Uterus (tissue), 4 donors: ENCODE data around the gene LANCL3. TPM values are rescaled to one million over a fixed set of nuclear protein-coding genes. Genes with fewer than 3 reads are reported as not detected.

ENCODE experiments used
- DNase-seq, 2 donors: peaks; one replicate each; pipeline ENCODE4 v3.0.0-alpha.2; 2019 to 2020
- H3K27ac ChIP-seq, 2 donors: fragments of 200-600 bp; sonication (generic); 1 replicate in 1 of 2; 2 replicates in 1 of 2; pipeline ENCODE4 v1.5.1; 2016 to 2018
- H3K27me3 ChIP-seq, 2 donors: fragments of 200-600 bp; sonication (generic); one replicate each; pipeline ENCODE4 v1.5.1; 2018 to 2019; ENCODE audit warnings: control low read depth in 1 of 2
- H3K36me3 ChIP-seq, 2 donors: fragments of 200-600 bp; sonication (generic); one replicate each; pipeline ENCODE4 v1.5.1; 2019; ENCODE audit warnings: control low read depth in 1 of 2
- H3K4me1 ChIP-seq, 2 donors: fragments of 200-600 bp; sonication (generic); one replicate each; pipeline ENCODE4 v1.5.1; 2018 to 2019; ENCODE audit warnings: control low read depth in 1 of 2
- H3K4me3 ChIP-seq, 2 donors: fragments of 200-600 bp; sonication (generic); 1 replicate in 1 of 2; 2 replicates in 1 of 2; pipeline ENCODE4 v1.5.1; 2018 to 2019; ENCODE audit warnings: mild to moderate bottlenecking in 1 of 2
- H3K9me3 ChIP-seq, 2 donors: fragments of 200-600 bp; sonication (generic); one replicate each; pipeline ENCODE4 v1.5.1; 2019; ENCODE audit warnings: control low read depth in 1 of 2
- POLR2A ChIP-seq, 2 donors: fragments of 450-650 bp; IDR thresholded peaks; one replicate each; pipeline ENCODE4 v1.6.1; 2016; ENCODE audit warnings: antibody characterized with exemption in 2 of 2, mild to moderate bottlenecking in 1 of 2, moderate library complexity in 1 of 2
- intact Hi-C: fragments of 100-400 bp; cut with DNase I; formaldehyde crosslinking; loops from one replicate; pipeline ENCODE4 v1.15.1; 2023; ENCODE audit warnings: low total_unique reads
- total RNA-seq, 4 donors: library from RNA; depleted of rRNA in 3 of 4; stranded (reverse); fragments of >200 nt in 3 of 4; gene quantifications; one replicate each; pipeline versions ENCODE4 v1.1.0 to v1.2.4, GENCODE V29; 2014 to 2023
- TF ChIP-seq, protein P1 (sequence below), 4 experiments: fragments of 200-600 bp in 2 of 4; fragments of 450-650 bp in 2 of 4; sonication (generic) in 2 of 4; IDR thresholded peaks; one replicate each; pipeline ENCODE4 v1.5.1; 2016 to 2019; ENCODE audit warnings: antibody characterized with exemption in 4 of 4, mild to moderate bottlenecking in 2 of 4, moderate library complexity in 1 of 4
- donor health status: DM: yes; HTN: yes; CAD: no.

The LANCL3 gene
- total RNA-seq, 4 donors from 2014 or later: 0.12 to 0.83 TPM; not detected in 2

DNA sequence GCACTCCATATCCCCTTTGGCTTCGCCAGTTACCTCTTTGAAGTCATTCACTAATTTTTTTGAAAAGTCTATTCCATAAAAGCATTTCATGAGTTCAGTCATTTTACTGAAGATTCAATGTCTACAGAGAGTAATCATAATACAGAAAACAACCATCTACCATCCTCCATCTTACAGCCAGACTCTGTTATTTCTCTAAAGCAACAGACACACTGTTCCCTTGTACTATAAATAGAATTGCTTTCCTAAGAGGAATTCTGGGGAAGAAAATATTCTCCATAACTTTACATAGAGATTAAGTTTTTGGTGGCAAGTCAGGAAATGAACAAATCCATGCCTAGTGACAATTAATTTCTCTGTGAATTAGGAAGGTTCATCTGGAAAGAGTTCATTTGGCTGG is 151.1 kb downstream of the LANCL3 start:
- Histone ChIP-seq H3K27me3 (no peaks in the 10 kb centered on the region), H3K36me3 (no peaks in the 10 kb centered on the region), H3K4me1 (peaks cover 0 to 6% of the 10 kb centered on the region in 2 donors), H3K4me3 (no peak overlapping the region), H3K27ac (no peak overlapping the region), H3K9me3 (no peaks in the 10 kb centered on the region)
- no peak for TF ChIP-seq POLR2A (IDR thresholded peaks at IDR 0.05)
- TF ChIP-seq, protein P1, sequence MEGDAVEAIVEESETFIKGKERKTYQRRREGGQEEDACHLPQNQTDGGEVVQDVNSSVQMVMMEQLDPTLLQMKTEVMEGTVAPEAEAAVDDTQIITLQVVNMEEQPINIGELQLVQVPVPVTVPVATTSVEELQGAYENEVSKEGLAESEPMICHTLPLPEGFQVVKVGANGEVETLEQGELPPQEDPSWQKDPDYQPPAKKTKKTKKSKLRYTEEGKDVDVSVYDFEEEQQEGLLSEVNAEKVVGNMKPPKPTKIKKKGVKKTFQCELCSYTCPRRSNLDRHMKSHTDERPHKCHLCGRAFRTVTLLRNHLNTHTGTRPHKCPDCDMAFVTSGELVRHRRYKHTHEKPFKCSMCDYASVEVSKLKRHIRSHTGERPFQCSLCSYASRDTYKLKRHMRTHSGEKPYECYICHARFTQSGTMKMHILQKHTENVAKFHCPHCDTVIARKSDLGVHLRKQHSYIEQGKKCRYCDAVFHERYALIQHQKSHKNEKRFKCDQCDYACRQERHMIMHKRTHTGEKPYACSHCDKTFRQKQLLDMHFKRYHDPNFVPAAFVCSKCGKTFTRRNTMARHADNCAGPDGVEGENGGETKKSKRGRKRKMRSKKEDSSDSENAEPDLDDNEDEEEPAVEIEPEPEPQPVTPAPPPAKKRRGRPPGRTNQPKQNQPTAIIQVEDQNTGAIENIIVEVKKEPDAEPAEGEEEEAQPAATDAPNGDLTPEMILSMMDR (IDR thresholded peaks at IDR 0.05): no peak
- intact Hi-C loops: no loop called here
- DNase-seq: no peak

DNA sequence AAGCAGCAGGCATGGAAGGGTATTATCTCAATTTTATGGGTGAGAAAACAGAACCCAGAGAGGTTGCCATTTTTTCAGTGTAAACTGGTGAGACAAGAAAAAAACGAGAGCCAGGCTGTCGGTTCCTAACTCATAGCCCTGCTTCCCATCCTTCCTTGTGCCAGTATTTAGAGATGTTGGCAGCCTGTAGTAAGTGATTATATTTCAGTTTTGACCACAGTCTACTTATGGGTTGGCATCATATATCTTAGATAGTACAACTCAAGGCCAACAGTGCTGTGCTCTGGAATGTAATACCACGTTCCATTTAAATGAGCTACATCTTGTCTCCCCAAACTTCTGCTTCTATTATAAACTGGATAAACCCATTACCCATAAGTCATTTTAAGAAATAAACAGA is 154.9 kb downstream of the LANCL3 start:
- no peaks in the 10 kb centered on the region for H3K36me3 ChIP-seq
- H3K4me3 ChIP-seq: no peak overlapping the region
- TF ChIP-seq, protein P1 (IDR thresholded peaks at IDR 0.05): no peak
- no peak for TF ChIP-seq POLR2A (IDR thresholded peaks at IDR 0.05)
- H3K27me3 ChIP-seq: peaks cover 0 to 3% of the 10 kb centered on the region in 2 donors
- H3K4me1 ChIP-seq: peaks cover 0 to 6% of the 10 kb centered on the region in 2 donors
- no peak for DNase-seq
- intact Hi-C loops: no loop called here
- no peaks in the 10 kb centered on the region for H3K9me3 ChIP-seq
- no peak overlapping the region for H3K27ac ChIP-seq

Other genes starting within 250 kb of the LANCL3 start
- 10 to 100 TPM in 2 of 4 donors, 1 to 10 TPM in 2; 5.6 to 17.1 (median 10.9) TPM for gene PRRG1, start 222.3 kb upstream of the LANCL3 start, total RNA-seq
- gene XK, start 114.1 kb downstream of the LANCL3 start, total RNA-seq: 1 to 10 TPM in 3 of 4 donors, under 1 TPM in 1; 0.26 to 5.0 (median 2.0) TPM
- gene CYBB, start 208.4 kb downstream of the LANCL3 start, total RNA-seq: 10 to 100 TPM; 10.2 to 36.7 (median 21.8) TPM